Gastrocnemius medialis (tissue), 4 donors: ENCODE data around the gene PNMA1. TPM values are rescaled to one million over a fixed set of nuclear protein-coding genes. Genes with fewer than 3 reads are reported as not detected.
"Not testable (repeated sequence)": the region's sequence is repeated elsewhere in the genome, so short reads cannot be mapped to it uniquely, and the experiment has no call there.

ENCODE experiments used
- ATAC-seq, 2 donors: fragments of 150-250 bp; one replicate each; pipeline ENCODE4 v1.9.1; 2016
- DNase-seq, 2 donors: peaks; one replicate each; pipeline ENCODE4 v3.0.0-alpha.2; 2019
- H3K27ac ChIP-seq, 4 donors: fragments of 200-600 bp; sonication (generic); 1 replicate in 1 of 4; 2 replicates in 3 of 4; pipeline ENCODE4 v1.5.1; 2016 to 2018; ENCODE audit warnings: mild to moderate bottlenecking in 2 of 4, moderate library complexity in 1 of 4
- H3K27me3 ChIP-seq, 3 donors: fragments of 200-600 bp; sonication (generic) in 2 of 3; 1 replicate in 1 of 3; 2 replicates in 2 of 3; pipeline versions ENCODE4 v1.5.1 to v1.6.0; 2016 to 2019; ENCODE audit warnings: mild to moderate bottlenecking in 1 of 3, moderate library complexity in 1 of 3
- H3K36me3 ChIP-seq, 2 donors: fragments of 200-600 bp; sonication (generic) in 1 of 2; one replicate each; pipeline ENCODE4 v1.5.1; 2017 to 2018
- H3K4me1 ChIP-seq, 2 donors: fragments of 200-600 bp; sonication (generic) in 1 of 2; one replicate each; pipeline ENCODE4 v1.5.1; 2016 to 2017; ENCODE audit warnings: mild to moderate bottlenecking in 2 of 2
- H3K4me3 ChIP-seq, 4 donors: fragments of 200-600 bp; sonication (generic) in 3 of 4; 1 replicate in 1 of 4; 2 replicates in 3 of 4; pipeline ENCODE4 v1.5.1; 2016 to 2019; ENCODE audit warnings: mild to moderate bottlenecking in 2 of 4
- H3K9me3 ChIP-seq, 3 donors: fragments of 200-600 bp; sonication (generic) in 2 of 3; 1 replicate in 1 of 3; 2 replicates in 2 of 3; pipeline ENCODE4 v1.5.1; 2016 to 2019
- CTCF ChIP-seq, 5 experiments: fragments of 450-650 bp in 3 of 5; fragments of 200-600 bp in 2 of 5; sonication (generic) in 2 of 5; IDR thresholded peaks in 4 of 5; conservative IDR thresholded peaks in 1 of 5; 1 replicate in 4 of 5; 2 replicates in 1 of 5; pipeline ENCODE4 v1.5.1; 2016 to 2019; ENCODE audit warnings: antibody characterized with exemption in 5 of 5, mild to moderate bottlenecking in 3 of 5, moderate library complexity in 3 of 5
- POLR2A ChIP-seq, 2 donors: fragments of 450-650 bp; IDR thresholded peaks; one replicate each; pipeline ENCODE4 v1.6.1; 2017; ENCODE audit warnings: antibody characterized with exemption in 2 of 2, mild to moderate bottlenecking in 2 of 2, moderate library complexity in 2 of 2
- in situ Hi-C, 4 donors: fragments of 200-750 bp; cut with MboI; loops; one replicate each; pipeline versions ENCODE4 v1.15.0 to v1.8.0; 2017; ENCODE audit warnings: low sequenced_read_pairs in 4 of 4
- intact Hi-C: fragments of 100-400 bp; cut with DNase I; formaldehyde crosslinking; loops from one replicate; pipeline ENCODE4 v1.15.1; 2023; ENCODE audit warnings: low total_unique reads
- total RNA-seq, 4 donors: library from RNA; depleted of rRNA; stranded (reverse); fragments of >200 nt; gene quantifications; one replicate each; pipeline versions ENCODE4 v1.1.0 to v1.2.3, GENCODE V29; 2016

The PNMA1 gene
- total RNA-seq, 4 donors from 2014 or later, result 7.6 to 18.5 (median 8.8) TPM

- H3K9me3 ChIP-seq, result no peaks in the 10 kb centered on the region
- H3K36me3 ChIP-seq, result peaks cover 0 to 4% of the 10 kb centered on the region in 2 donors
- in situ Hi-C loops (loop anchor here in 2 of 4 donors (10.0 kb wide), 2 partner anchors 57 to 67 kb away; partner anchors contain the start of gene DNAL1 (in 1 of the 2)), intact Hi-C loops (loop anchor here (2.0 kb wide), 1 partner anchor 67 kb away; the partner anchor contains the start of gene DNAL1)
- H3K4me3 ChIP-seq, result peak overlapping the region; percentile 72 to 87 (median 80)
- DNase-seq, result no peak
- ATAC-seq, result no peak
- H3K27me3 ChIP-seq, result no peaks in the 10 kb centered on the region
- TF ChIP-seq POLR2A (IDR thresholded peaks at IDR 0.05), result no peak
- no peak for TF ChIP-seq CTCF (IDR thresholded peaks at IDR 0.05 in 4 of 5, conservative IDR thresholded peaks at IDR 0.05 in 1 of 5)
- peaks cover 16 to 21% of the 10 kb centered on the region in 2 donors for H3K4me1 ChIP-seq
- peak overlapping the region; percentile 2 to 81 (median 14) for H3K27ac ChIP-seq
These were observed 2.1 kb downstream of the PNMA1 start for GRCh38 chr14:73712071-73712506.

- H3K9me3 ChIP-seq, result no peaks in the 10 kb centered on the region
- no peak for TF ChIP-seq POLR2A (IDR thresholded peaks at IDR 0.05)
- no peak for TF ChIP-seq CTCF (IDR thresholded peaks at IDR 0.05 in 4 of 5, conservative IDR thresholded peaks at IDR 0.05 in 1 of 5)
- ATAC-seq (no peak), DNase-seq (no peak)
- no peaks in the 10 kb centered on the region for H3K27me3 ChIP-seq
- intact Hi-C loops (no loop called here), in situ Hi-C loops (loop anchor here in 2 of 4 donors (10.0 kb wide), 2 partner anchors 56 to 66 kb away; partner anchors contain the start of gene DNAL1 (in 1 of the 2))
- no peak overlapping the region for H3K4me3 ChIP-seq
- H3K27ac ChIP-seq, result no peak overlapping the region
- peaks cover 16 to 21% of the 10 kb centered on the region in 2 donors for H3K4me1 ChIP-seq
- H3K36me3 ChIP-seq, result no peaks in the 10 kb centered on the region
These were observed 3.4 kb downstream of the PNMA1 start for GRCh38 chr14:73710737-73711136.

- ATAC-seq, result no peak
- TF ChIP-seq POLR2A (IDR thresholded peaks at IDR 0.05) (no peak), CTCF (IDR thresholded peaks at IDR 0.05 in 4 of 5, conservative IDR thresholded peaks at IDR 0.05 in 1 of 5) (no peak)
- in situ Hi-C loops (loop anchor here in 2 of 4 donors (10.0 kb wide), 2 partner anchors 55 to 65 kb away; partner anchors contain the start of gene DNAL1 (in 1 of the 2)), intact Hi-C loops (no loop called here)
- H3K4me3 ChIP-seq, result no peak overlapping the region
- H3K9me3 ChIP-seq, result no peaks in the 10 kb centered on the region
- no peak for DNase-seq
- H3K36me3 ChIP-seq, result no peaks in the 10 kb centered on the region
- peaks cover 16 to 21% of the 10 kb centered on the region in 2 donors for H3K4me1 ChIP-seq
- H3K27ac ChIP-seq, result no peak overlapping the region
- H3K27me3 ChIP-seq, result no peaks in the 10 kb centered on the region
These were observed 4.2 kb downstream of the PNMA1 start for GRCh38 chr14:73709904-73710469.

- H3K36me3 ChIP-seq, intact Hi-C loops, in situ Hi-C loops, ATAC-seq, H3K27ac ChIP-seq, H3K4me3 ChIP-seq, H3K27me3 ChIP-seq, DNase-seq, H3K9me3 ChIP-seq: not testable (repeated sequence)
- peaks cover 11 to 15% of the 10 kb centered on the region in 2 donors for H3K4me1 ChIP-seq
These were observed 6.1 kb downstream of the PNMA1 start for GRCh38 chr14:73708076-73708475.

- intact Hi-C loops (no loop called here), in situ Hi-C loops (no loop called here)
- ATAC-seq (no peak), DNase-seq (no peak)
- no peaks in the 10 kb centered on the region for H3K9me3 ChIP-seq
- H3K4me3 ChIP-seq, result no peak overlapping the region
- no peak for TF ChIP-seq POLR2A (IDR thresholded peaks at IDR 0.05)
- TF ChIP-seq CTCF (IDR thresholded peaks at IDR 0.05 in 4 of 5, conservative IDR thresholded peaks at IDR 0.05 in 1 of 5), result no peak
- H3K27ac ChIP-seq, result no peak overlapping the region
- H3K27me3 ChIP-seq, result no peaks in the 10 kb centered on the region
- H3K36me3 ChIP-seq, result no peaks in the 10 kb centered on the region
- H3K4me1 ChIP-seq, result no peaks in the 10 kb centered on the region
These were observed 13.9 kb downstream of the PNMA1 start for GRCh38 chr14:73700325-73700724.
